GDM1 (cell line): ENCODE results near the gene DNAJA3.

Experiments
- DNase-seq: peaks from one replicate; lab custom pipeline; 2025; lab: John Stamatoyannopoulos, UW

DNAJA3 gene

DNA sequence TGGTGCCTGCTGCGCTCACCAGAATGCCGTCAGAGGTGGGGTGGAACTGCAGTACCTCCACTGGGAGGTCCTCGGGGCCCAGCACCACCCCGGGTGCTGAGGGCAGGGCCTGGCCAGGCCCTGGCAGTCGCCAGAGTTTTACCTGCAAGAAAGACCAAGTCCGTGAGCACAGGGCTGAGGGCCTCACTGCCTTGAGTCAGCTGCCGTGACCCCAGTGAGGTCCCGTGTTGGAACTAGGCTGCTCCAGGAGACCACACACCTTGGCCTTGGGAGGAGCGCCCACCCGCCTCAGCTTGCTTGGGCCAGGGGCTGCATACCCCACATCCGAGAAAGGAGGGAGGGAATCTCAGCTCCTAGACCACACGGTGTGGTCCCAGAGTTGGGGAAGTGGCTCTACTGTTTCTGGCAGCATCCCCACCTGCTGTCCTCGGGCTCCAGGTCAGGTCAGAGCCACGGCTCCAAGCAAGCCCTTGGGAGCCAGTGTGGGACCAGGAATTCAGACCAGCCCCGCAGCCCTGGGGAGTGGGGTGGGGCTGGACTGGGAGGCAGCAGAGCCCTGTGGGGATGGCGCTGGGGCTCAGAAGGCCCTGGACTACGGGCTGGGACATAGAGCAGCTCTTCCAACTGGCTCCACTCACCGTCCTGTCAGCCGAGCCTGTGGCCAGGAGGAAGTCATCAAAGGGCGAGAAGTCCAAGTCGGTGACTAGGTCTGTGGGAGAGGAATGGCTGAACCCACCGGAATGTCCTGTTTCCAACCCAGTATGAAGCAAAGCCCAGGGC lies 17.9 kb upstream of the DNAJA3 start:
- no peak for DNase-seq

- no peak for DNase-seq
These were observed 17.4 kb upstream of the DNAJA3 start for GRCh38 chr16:4408323-4408690.

DNA sequence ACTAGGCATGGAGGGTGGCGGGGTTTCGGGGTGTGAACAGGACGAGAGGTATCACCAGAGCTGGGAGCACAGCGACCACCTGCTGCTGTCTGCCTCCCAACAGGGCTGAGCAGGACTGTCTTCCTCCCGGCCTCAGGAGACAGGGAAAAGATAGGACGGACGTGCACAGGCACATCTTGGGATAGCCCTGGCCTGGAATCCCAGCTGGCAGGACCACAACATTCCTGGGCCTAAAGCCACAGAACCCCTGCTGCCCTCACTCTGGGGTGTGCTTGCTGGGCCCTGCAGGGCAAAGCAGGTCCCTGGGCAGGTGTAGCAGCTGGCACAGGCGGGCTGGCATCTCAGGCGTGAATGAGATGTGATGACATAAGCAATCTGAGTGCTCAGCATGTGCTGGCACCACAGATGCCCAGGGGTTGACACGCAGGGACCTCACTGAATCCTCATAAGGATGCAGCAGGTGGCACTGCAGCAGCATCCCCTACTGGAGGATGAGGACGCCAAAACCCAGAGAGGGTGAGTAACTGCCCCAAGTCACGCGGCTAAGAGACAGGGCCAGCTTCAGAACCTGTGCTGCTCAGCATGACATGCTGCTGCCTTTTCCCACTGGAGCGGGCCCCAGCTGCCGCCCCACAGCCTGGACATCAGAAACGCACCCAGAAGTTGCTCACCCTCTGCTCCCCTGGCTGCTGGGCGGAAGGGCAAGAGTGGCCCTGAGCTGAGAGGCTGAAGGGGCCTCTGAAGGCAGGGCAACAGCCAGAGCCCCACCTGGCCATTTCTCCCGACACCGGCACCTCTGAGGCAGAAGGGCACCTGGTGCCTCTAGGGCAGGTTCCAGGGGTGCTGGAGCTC lies 16.4 kb upstream of the DNAJA3 start:
- DNase-seq, result no peak

GRCh38 chr16:4410335-4411075 lies 15.2 kb upstream of the DNAJA3 start:
- no peak for DNase-seq

DNA sequence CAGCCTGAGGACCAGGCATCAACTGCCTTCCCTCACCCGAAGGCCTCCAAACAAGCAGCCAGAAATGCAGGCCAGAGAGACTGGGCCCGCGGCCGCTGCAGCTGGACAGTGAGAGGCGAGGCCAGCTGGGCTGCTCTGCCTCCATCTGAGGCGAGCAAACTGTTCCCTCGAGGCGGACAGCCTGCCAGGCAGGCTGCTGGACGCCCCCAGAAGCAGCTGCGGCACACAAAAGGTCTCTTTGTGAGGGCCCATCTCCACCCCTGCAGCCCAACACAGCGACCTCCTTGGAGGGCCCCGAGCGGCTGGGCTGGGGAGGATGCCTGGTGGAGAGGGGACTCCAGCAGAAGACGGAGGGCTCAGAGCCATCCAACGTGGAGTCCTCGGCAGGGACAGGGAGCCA lies 14.0 kb upstream of the DNAJA3 start:
- no peak for DNase-seq

DNA sequence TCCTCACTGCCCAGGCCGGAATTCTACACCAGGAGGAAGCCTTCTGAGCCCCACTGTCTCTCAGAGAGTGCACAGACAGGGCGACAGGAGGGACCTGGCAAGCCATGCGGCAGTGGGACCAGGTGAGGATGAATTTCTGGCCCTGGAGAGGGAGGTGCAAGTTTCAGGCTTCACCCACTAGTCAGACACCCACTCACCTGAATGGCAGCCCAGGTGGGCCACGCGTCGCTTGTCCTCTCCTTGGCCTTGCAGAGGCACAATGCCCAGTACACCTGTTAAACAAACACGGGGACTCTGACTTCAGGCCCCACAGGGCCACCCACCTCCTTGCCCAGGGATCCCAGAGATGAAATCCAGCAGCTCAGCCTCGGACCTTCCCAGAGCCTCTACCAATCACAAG lies 13.5 kb upstream of the DNAJA3 start:
- DNase-seq, result no peak

GRCh38 chr16:4412854-4413253 lies 12.8 kb upstream of the DNAJA3 start:
- no peak for DNase-seq

GRCh38 chr16:4414187-4414917 lies 11.3 kb upstream of the DNAJA3 start:
- no peak for DNase-seq

DNA sequence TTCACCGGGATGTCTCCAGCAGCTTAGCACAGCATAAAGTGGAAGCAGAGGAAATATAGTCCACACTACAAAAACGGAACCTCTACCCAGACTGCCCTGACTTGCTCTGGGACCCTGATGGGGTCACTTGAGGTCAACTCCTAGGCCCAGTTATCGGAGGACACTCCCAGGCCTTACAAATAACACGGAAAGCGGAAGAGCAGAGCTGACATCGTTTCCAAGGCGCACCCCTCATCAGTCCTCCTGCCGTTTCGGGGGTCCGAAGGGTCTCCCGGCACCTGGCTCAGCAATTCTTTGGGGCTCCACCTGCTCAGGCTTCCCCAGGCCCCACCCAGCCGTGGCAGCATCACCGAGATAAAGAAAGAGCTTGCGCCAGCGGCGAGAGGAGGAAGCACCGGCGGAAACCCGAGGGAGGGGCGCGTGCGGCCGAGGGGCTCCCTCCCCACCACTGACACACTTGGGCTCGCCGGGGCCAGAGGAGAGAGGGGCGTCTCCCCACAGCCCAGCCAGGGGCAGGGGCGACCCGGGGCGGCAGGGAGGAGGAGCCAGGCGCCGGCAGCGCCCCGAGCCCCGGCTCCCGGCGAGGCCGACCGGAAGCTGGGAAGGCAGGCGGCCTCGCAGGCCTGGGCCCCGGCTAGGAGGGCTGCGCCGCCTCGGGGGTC lies 10.0 kb upstream of the DNAJA3 start:
- peak; percentile 76 for DNase-seq

DNA sequence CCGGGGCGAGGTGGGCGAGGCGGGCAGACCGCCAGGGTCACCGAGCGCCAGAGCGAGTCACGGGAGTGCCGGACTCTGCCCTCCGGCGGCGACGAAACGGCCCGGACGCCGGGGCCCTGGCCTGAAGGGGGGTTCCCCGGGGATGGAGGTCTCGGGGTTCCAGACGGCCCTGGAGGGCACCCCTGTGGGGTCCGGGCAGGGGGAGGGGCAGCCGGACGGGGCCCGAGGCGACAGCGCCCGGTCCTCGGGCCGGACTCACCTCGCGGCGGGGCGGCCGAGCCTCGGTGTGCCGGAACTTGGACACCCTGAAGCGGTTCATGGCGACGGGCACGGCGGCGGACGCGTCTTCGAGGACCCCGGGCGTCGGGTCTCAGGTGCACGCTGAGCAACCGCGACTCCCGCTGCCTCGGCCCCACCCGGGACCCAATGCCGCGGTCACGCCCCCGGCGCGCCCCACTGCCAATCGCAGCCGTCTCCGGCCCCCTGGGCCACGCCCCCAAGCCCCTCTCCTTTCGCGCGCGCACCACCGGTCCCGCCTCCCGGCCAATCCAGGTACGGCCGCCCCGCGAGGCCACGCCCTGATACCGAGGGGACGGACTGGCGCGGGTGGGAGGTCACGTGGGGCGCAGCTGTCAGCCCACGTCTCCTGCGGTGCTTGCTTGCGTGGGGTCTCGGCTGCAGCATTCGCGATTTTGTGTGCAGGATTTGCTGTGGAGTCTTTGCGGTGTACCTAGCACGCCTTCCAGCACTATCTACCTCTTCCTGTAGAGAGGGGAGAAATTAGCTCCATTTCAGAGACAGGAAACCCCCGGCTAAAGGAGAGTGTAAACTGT lies 9.3 kb upstream of the DNAJA3 start, which contains the start of gene CORO7:
Gene CORO7 (minus strand): TSS at position 397 of the 833 bp plus-strand sequence. CDS start 78 bp downstream, at position 319.
- peak; percentile 94 for DNase-seq

GRCh38 chr16:4419402-4419959 lies 6.2 kb upstream of the DNAJA3 start:
- DNase-seq, result no peak

- DNase-seq, result no peak
These were observed 5.1 kb upstream of the DNAJA3 start for GRCh38 chr16:4420505-4421105.

- no peak for DNase-seq
These were observed 485 bp downstream of the DNAJA3 start for GRCh38 chr16:4426021-4426684.

DNA sequence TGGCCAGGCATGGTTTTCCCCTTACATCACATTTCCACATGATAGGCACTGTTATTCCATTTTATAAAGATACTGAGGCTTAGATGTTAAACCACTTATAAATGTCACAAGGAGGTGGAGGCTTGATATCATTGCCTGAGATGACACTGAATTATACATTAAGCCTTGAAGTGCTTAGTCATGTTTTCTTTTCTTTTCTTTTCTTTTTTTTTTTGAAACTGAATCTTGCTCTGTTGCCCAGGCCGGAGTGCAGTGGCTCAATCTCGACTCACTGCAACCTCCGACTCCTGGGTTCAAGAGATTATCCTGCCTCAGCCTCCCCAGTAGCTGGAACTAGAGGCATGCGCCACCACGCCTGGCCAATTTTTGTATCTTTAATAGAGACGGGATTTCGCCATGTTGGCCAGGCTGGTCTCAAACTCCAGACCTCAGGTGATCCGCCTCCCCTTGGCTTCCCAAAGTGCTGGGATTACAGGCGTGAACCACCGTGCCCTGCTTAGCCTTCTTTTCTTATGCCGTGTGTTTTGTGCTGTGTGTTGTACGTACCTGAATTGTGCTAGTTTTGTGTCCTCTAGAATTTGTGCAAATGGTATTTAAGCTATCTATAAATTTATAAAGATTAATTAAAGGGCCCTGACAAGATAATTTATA lies 1.2 kb downstream of the DNAJA3 start:
- DNase-seq, result no peak

GRCh38 chr16:4428500-4428899 lies 2.8 kb downstream of the DNAJA3 start:
- DNase-seq, result no peak

DNA sequence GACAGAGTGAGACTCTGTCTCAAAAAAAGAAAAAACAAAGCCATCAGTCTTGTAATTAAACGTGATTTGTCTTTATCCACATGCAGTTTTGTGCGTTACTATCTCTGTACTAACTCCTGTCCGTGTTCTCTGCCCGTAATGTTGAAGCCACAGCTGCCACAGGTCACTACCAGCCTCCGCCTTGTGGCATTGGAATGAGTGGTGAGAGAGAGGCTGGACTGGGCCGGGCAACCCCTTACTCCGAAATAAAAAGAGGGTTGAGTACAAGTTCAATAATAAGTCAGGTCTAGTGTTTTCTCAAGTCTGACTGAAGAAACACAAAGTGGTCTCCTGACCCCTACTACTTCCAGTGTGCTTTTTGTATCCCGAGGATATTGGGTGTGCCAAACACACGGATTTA lies 5.4 kb downstream of the DNAJA3 start:
- DNase-seq, result no peak

DNA sequence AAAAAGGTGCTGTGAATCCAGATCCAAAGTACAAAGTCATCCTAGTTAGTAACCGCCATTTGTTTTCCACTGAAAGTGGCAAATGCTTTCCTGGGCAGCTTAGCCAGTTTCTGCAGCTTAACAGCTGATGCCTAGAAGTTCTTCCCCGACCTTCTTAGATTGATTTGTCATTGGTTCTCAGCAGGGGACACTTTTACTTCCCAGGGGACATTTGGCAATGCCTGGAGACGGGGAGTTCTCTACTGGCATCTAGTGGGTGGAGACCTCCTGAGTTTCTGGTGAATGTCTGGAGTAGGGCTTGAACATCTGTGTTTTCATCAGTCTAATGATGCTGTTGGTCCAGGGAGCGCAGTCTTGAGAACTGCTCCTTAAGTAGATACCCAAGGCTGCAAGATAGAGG lies 7.6 kb downstream of the DNAJA3 start:
- DNase-seq, result no peak
